Natural killer cell treated with Interleukin-12 subunit alpha and Interleukin-12 subunit beta and Interleukin-15 and Interleukin-18, amount 100 ng/mL, for 72 hours (primary cell): ENCODE data around the gene GLB1L3. TPM values are rescaled to one million over a fixed set of nuclear protein-coding genes. Genes with fewer than 3 reads are reported as not detected.
A peak's percentile ranks its signal among the peaks of the same experiment; 100 is the strongest.
"Not testable (repeated sequence)": the region's sequence is repeated elsewhere in the genome, so short reads cannot be mapped to it uniquely, and the experiment has no call there.

Experiments
- ATAC-seq, 2 donors: fragments of 150-1000 bp; cut with Tn5 transposase in 1 of 2; sonication (Bioruptor Pico), chemical (Tn5 transposase) in 1 of 2; 2 replicates each; pipeline ENCODE4 v1.10.0; 2021
- DNase-seq: peaks from one replicate; pipeline ENCODE4 v3.0.0; 2022; ENCODE audit warnings: low spot score
- H3K27ac Mint-ChIP-seq, 2 donors: 1 replicate in 1 of 2; 2 replicates in 1 of 2; pipeline ENCODE4 v1.8.0; 2022; ENCODE audit warnings: mixed read lengths in 2 of 2, mild to moderate bottlenecking in 1 of 2, moderate library complexity in 1 of 2
- H3K27me3 Mint-ChIP-seq, 2 donors: 1 replicate in 1 of 2; 2 replicates in 1 of 2; pipeline ENCODE4 v1.8.0; 2022; ENCODE audit warnings: mixed read lengths in 2 of 2
- H3K36me3 Mint-ChIP-seq: one replicate; pipeline ENCODE4 v1.8.0; 2022; ENCODE audit warnings: mixed read lengths
- H3K4me1 Mint-ChIP-seq, 2 donors: 1 replicate in 1 of 2; 2 replicates in 1 of 2; pipeline ENCODE4 v1.8.0; 2022; ENCODE audit warnings: low read depth in 2 of 2, mixed read lengths in 2 of 2, mild to moderate bottlenecking in 1 of 2
- H3K4me3 Mint-ChIP-seq: one replicate; pipeline ENCODE4 v1.8.0; 2022; ENCODE audit warnings: mixed read lengths
- H3K9me3 Mint-ChIP-seq: 2 replicates; pipeline ENCODE4 v1.8.0; 2022; ENCODE audit warnings: mixed read lengths
- total RNA-seq, 2 donors: library from RNA; stranded (reverse); gene quantifications; one replicate each; pipeline ENCODE4 v1.2.3, GENCODE V29; 2022

GLB1L3 gene
- total RNA-seq, 2 donors from 2014 or later: 1.9 TPM; not detected in 1

DNA sequence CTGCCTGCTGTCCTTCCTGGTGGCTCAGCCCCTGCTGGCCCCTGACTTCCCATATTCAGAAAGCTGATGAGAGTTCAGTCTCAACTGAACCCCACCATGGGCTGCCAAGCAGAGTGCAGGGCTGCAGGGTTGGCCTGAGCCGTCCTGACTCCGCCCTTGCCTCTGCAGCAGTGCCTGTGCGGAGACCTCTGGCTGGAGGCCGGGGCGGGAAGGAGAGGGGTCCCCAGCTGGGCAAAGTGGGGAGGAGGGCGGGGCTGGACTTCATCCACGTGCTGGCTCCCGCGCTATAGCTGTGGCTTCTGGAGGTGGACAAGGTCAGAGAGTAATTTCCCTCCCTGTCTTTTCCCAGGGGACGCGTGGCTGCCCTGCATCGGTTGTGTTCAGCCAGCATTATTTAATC lies 13.6 kb downstream of the GLB1L3 start:
- no peaks in the 10 kb centered on the region for H3K9me3 Mint-ChIP-seq
- H3K4me1 Mint-ChIP-seq: peaks cover 0 to 5% of the 10 kb centered on the region in 2 donors
- H3K36me3 Mint-ChIP-seq: no peaks in the 10 kb centered on the region
- H3K27ac Mint-ChIP-seq: no peak overlapping the region
- DNase-seq (no peak), ATAC-seq (no peak)
- H3K4me3 Mint-ChIP-seq: no peak overlapping the region
- H3K27me3 Mint-ChIP-seq: peaks cover 14% of the 10 kb centered on the region in 2 donors

- Mint-ChIP-seq H3K27ac (no peak overlapping the region), H3K9me3 (no peaks in the 10 kb centered on the region), H3K27me3 (peaks cover 14% of the 10 kb centered on the region in 2 donors), H3K4me1 (peaks cover 0 to 5% of the 10 kb centered on the region in 2 donors), H3K4me3 (no peak overlapping the region), H3K36me3 (no peaks in the 10 kb centered on the region)
- ATAC-seq (no peak), DNase-seq (no peak)
Measured at GRCh38 chr11:134290646-134291045, 14.5 kb downstream of the GLB1L3 start.

DNA sequence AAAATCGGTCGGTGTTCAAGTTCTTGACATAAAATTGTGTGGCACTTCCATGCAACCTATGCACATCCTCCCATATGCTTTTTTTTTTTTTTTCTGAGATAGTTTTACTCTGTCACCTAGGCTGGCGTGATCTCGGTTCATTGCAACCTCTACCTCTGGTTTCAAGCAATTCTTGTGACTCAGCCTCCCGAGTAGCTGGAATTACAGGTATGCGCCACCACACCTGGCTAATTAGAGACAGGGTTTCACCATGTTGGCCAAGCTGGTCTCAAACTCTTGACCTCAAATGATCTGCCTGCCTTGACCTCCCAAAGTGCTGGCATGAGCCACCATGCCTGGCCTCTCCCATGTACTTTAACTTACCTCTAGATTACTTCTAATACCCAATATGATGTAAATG lies 15.0 kb downstream of the GLB1L3 start:
- ATAC-seq: no peak
- no peaks in the 10 kb centered on the region for H3K36me3 Mint-ChIP-seq
- H3K27ac Mint-ChIP-seq: no peak overlapping the region
- no peak for DNase-seq
- no peak overlapping the region for H3K4me3 Mint-ChIP-seq
- peaks cover 14% of the 10 kb centered on the region in 2 donors for H3K27me3 Mint-ChIP-seq
- peaks cover 0 to 5% of the 10 kb centered on the region in 2 donors for H3K4me1 Mint-ChIP-seq
- H3K9me3 Mint-ChIP-seq: no peaks in the 10 kb centered on the region

DNA sequence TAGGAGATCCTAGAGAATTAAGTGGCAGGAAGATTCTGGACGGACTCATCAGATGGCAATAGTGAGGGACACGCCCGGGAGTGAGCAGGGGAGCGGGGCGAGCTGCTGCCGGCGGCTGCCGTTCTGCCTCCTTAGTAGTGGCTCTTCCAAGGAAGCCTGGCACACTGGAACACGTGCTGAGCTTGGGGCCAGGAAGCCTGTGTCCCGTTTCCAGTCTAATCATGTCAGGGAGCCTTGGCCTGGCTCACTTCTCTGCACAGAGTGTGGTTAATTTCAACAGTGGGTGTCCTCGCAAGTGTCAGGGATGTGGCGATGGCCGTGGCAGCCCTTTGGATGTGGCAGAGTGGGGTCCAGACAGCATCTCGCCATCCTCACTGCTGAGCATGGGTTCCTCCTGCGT lies 16.5 kb downstream of the GLB1L3 start:
- H3K36me3 Mint-ChIP-seq: no peaks in the 10 kb centered on the region
- H3K4me1 Mint-ChIP-seq: peaks cover 0 to 5% of the 10 kb centered on the region in 2 donors
- DNase-seq (no peak), ATAC-seq (no peak)
- no peak overlapping the region for H3K4me3 Mint-ChIP-seq
- no peak overlapping the region for H3K27ac Mint-ChIP-seq
- peaks cover 13 to 14% of the 10 kb centered on the region in 2 donors for H3K27me3 Mint-ChIP-seq
- no peaks in the 10 kb centered on the region for H3K9me3 Mint-ChIP-seq

DNA sequence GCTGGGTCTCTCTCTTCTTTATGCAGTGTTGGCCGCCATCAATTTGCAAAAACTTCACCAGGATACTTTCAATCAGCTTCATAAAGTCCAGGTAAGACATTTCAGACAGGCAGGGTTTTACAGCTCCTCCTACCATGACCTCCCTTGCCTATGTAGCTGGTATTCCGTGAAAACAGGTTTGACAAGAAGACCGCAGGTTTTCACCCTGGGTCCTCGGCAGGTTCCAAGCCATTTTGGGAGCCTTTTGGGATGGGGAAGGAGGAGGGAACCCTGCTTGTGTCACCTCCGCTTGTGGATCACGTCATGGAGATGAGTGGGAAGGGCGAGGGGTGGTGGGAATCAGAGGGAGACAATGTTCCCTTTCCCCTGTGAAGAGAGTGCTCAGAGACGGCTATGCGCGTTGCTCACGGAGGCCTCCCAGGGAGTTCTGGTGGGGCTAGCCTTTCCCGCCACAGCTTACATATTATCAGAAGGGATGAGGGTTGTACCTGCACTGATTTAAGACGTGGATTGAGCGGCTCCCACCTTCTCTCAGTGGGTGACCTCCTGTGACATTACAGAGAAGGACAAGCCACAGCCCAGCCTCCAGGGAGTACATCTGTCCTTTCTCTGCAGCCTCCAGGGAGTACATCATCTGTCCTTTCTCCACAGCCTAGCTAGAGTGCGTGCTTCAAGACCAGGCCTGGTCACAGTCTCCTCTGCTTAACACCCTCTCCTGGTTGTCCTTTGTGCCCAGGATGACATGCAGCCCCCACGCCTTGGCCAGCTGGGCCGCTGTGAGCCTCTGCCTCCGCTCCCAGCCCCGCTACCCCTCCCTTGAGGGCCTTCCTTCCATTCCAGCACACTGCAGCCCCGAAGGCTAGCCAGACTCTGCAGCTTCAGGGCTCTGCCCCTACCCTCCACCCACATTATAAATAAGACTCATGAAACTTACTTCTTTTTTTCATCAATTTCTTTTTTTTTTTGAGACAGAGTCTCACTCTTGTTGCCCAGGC lies 17.2 kb downstream of the GLB1L3 start:
- H3K36me3 Mint-ChIP-seq: no peaks in the 10 kb centered on the region
- DNase-seq (no peak), ATAC-seq (no peak)
- H3K4me1 Mint-ChIP-seq: peaks cover 0 to 5% of the 10 kb centered on the region in 2 donors
- no peaks in the 10 kb centered on the region for H3K9me3 Mint-ChIP-seq
- no peak overlapping the region for H3K4me3 Mint-ChIP-seq
- peaks cover 7 to 10% of the 10 kb centered on the region in 2 donors for H3K27me3 Mint-ChIP-seq
- H3K27ac Mint-ChIP-seq: no peak overlapping the region

GRCh38 chr11:134294664-134295063 lies 18.5 kb downstream of the GLB1L3 start:
- peaks cover 7 to 15% of the 10 kb centered on the region in 2 donors for H3K27me3 Mint-ChIP-seq
- no peak overlapping the region for H3K27ac Mint-ChIP-seq
- no peaks in the 10 kb centered on the region for H3K9me3 Mint-ChIP-seq
- DNase-seq (no peak), ATAC-seq (peak in 1 of 2 donors; percentile 62)
- H3K36me3 Mint-ChIP-seq: no peaks in the 10 kb centered on the region
- no peak overlapping the region for H3K4me3 Mint-ChIP-seq
- peaks cover 0 to 5% of the 10 kb centered on the region in 2 donors for H3K4me1 Mint-ChIP-seq

DNA sequence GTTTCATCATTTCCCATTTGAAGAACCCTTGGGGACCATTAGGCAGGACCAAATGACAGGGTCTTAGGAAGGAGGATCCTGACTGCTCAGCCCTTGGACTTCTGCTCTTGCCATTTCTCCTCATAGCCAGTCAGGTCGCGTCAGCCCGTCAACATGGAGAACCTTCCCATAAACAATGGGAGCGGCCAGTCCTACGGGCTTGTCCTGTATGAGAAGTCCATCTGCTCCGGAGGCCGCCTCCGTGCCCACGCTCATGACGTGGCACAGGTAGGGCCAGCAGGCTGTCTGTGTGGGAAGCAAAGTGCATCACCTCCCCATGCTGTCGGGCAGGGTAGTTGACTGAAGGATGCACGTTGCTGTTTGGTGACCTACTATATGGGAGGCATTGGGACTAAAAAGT lies 36.0 kb downstream of the GLB1L3 start:
- H3K27me3 Mint-ChIP-seq: peaks cover 6 to 11% of the 10 kb centered on the region in 2 donors
- H3K9me3 Mint-ChIP-seq: peaks cover 4% of the 10 kb centered on the region
- ATAC-seq (no peak), DNase-seq (no peak)
- H3K4me3 Mint-ChIP-seq: no peak overlapping the region
- no peak overlapping the region for H3K27ac Mint-ChIP-seq
- peaks cover 5% of the 10 kb centered on the region for H3K36me3 Mint-ChIP-seq
- H3K4me1 Mint-ChIP-seq: no peaks in the 10 kb centered on the region

- Mint-ChIP-seq H3K4me3 (no peak overlapping the region), H3K27ac (no peak overlapping the region), H3K9me3 (peaks cover 5% of the 10 kb centered on the region), H3K36me3 (peaks cover 11% of the 10 kb centered on the region), H3K4me1 (no peaks in the 10 kb centered on the region), H3K27me3 (peaks cover 8 to 16% of the 10 kb centered on the region in 2 donors)
- ATAC-seq: no peak
- DNase-seq: no peak
Measured at GRCh38 chr11:134312807-134313206, 36.6 kb downstream of the GLB1L3 start.

GRCh38 chr11:134313379-134313778 lies 37.2 kb downstream of the GLB1L3 start:
- ATAC-seq (no peak), DNase-seq (no peak)
- Mint-ChIP-seq H3K4me1 (no peaks in the 10 kb centered on the region), H3K36me3 (peaks cover 17% of the 10 kb centered on the region), H3K27me3 (peaks cover 11 to 19% of the 10 kb centered on the region in 2 donors), H3K9me3 (peaks cover 4% of the 10 kb centered on the region), H3K4me3 (no peak overlapping the region), H3K27ac (no peak overlapping the region)

DNA sequence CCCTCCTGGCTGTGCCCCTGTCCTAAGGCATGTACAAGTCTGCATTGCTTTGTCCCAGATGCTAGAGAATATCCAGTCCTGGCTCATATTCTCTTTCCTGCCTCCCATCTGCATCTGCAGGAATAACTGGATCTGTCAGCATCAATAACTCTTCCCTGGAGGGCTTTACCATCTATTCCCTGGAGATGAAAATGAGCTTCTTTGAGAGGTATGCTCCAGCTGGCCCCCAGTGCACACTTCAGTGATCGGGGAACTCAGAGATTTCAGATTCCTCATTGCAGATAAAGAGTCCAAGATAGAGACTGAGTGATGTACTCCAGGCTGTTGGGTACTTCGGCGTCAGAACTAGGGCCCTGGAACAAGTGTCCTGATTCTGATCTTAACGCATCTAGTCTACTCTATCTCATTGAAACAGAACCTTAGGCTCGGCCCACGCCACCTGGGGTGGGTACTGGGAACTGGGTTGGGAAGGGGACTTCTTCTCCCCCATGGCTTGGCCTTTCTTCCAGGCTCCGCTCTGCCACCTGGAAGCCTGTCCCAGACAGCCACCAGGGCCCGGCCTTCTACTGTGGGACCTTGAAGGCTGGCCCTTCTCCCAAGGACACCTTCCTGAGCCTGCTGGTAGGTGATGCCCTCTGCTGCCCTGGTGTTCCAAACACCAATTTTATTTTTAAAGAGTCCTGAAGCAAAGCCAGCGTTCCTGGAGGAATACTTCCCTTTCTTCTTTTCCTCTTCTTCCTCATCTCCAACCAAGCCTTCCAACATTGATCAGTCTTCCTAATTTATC lies 37.8 kb downstream of the GLB1L3 start:
- Mint-ChIP-seq H3K27ac (no peak overlapping the region), H3K36me3 (peaks cover 20% of the 10 kb centered on the region), H3K4me3 (no peak overlapping the region), H3K4me1 (no peaks in the 10 kb centered on the region), H3K27me3 (peaks cover 11 to 19% of the 10 kb centered on the region in 2 donors), H3K9me3 (peaks cover 4% of the 10 kb centered on the region)
- no peak for DNase-seq
- ATAC-seq: no peak

GRCh38 chr11:134317103-134317502 lies 40.9 kb downstream of the GLB1L3 start:
- Mint-ChIP-seq H3K9me3 (peaks cover 8% of the 10 kb centered on the region), H3K27me3 (peaks cover 17 to 30% of the 10 kb centered on the region in 2 donors), H3K4me1 (no peaks in the 10 kb centered on the region), H3K4me3 (no peak overlapping the region), H3K36me3 (peaks cover 29% of the 10 kb centered on the region), H3K27ac (no peak overlapping the region)
- ATAC-seq: no peak
- no peak for DNase-seq

GRCh38 chr11:134321373-134321772 lies 45.2 kb downstream of the GLB1L3 start:
- peaks cover 29% of the 10 kb centered on the region for H3K36me3 Mint-ChIP-seq
- H3K9me3 Mint-ChIP-seq, H3K27ac Mint-ChIP-seq, H3K4me3 Mint-ChIP-seq, ATAC-seq, H3K4me1 Mint-ChIP-seq, DNase-seq: not testable (repeated sequence)
- peaks cover 14 to 19% of the 10 kb centered on the region in 2 donors for H3K27me3 Mint-ChIP-seq

DNA sequence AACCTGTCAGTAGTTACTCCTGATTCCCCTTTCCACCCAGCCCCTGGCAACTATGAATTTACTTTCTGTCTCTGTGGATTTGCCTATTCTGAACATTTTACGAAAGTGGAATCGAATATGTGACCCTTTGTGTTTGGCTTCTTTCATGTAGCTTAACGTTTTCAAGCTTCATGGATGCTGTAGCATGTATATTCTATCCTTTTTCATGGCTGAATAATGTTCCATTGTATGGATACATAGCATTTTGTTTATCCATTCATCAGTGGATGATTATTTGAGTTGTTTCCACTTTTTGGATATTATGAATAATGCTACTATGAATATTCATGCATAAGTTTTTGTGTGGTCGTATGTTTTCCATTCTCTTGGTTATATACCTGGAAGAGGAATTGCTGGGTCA lies 46.4 kb downstream of the GLB1L3 start:
- Mint-ChIP-seq H3K36me3 (peaks cover 21% of the 10 kb centered on the region), H3K9me3 (peaks cover 8% of the 10 kb centered on the region), H3K27me3 (peaks cover 22 to 25% of the 10 kb centered on the region in 2 donors), H3K27ac (no peak overlapping the region), H3K4me1 (no peaks in the 10 kb centered on the region), H3K4me3 (no peak overlapping the region)
- no peak for DNase-seq
- ATAC-seq: no peak

DNA sequence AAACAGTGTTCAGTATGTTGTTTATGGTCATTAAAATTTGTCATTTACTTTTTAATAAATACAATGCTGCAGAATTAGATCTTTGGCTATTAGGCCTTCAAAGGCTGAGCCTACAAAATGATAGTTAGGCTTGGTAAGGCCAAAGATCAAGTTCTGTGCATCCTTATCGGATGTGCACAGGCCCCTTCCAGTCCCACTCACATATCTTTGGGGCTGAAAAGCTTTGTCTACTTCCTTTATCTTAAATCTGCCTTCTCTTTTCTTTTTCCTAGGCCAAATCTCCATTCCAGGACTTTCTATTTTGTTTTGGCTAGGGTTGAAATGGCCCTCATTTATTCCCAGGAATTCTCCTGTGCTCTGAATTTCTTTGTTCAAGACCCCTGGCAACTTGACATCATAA lies 52.3 kb downstream of the GLB1L3 start:
- Mint-ChIP-seq H3K36me3 (no peaks in the 10 kb centered on the region), H3K27me3 (peaks cover 26 to 27% of the 10 kb centered on the region in 2 donors), H3K4me3 (no peak overlapping the region), H3K9me3 (no peaks in the 10 kb centered on the region), H3K27ac (no peak overlapping the region), H3K4me1 (peaks cover 7 to 21% of the 10 kb centered on the region in 2 donors)
- DNase-seq (no peak), ATAC-seq (no peak)
